ENCODE measurements around the gene EEF1AKMT3.
"Not testable (repeated sequence)": the region's sequence is repeated elsewhere in the genome, so short reads cannot be mapped to it uniquely, and the experiment has no call there.

- TF ChIP-seq POLR2AphosphoS5 (IDR thresholded peaks at IDR 0.05); CTCF (IDR thresholded peaks at IDR 0.05); EP300 (IDR thresholded peaks at IDR 0.05; ENCODE audit: low read depth): not testable (repeated sequence)
Measured at GRCh38 chr12:57817990-57818331, 45.5 kb downstream of the EEF1AKMT3 start.
